ENCODE data around the gene AGTR1.

GRCh38 chr3:148790370-148790769 is 92.7 kb downstream of the AGTR1 start:
- no peak for TF ChIP-seq CTCF (IDR thresholded peaks at IDR 0.05; ENCODE audit: poor library complexity)
- TF ChIP-seq EZH2 (IDR thresholded peaks at IDR 0.05; ENCODE audit: borderline replicate concordance), result no peak
- TF ChIP-seq EZH2phosphoT487 (IDR thresholded peaks at IDR 0.05; ENCODE audit: low read depth, severe bottlenecking, unreplicated experiment), result no peak
